22Rv1 (cell line): ENCODE measurements around the gene ADAMTS17.

Source experiments
- H3K27ac ChIP-seq: fragments of 450-650 bp; 2 replicates; pipeline ENCODE4 v1.5.1; 2017
- CTCF ChIP-seq: fragments of 450-650 bp; IDR thresholded peaks from 2 replicates; pipeline ENCODE4 v1.5.1; 2017; ENCODE audit warnings: mild to moderate bottlenecking
- ZFX ChIP-seq: fragments of 450-650 bp; IDR thresholded peaks from 2 replicates; pipeline ENCODE4 v1.6.1; 2017; ENCODE audit warnings: antibody characterized with exemption, borderline replicate concordance

The ADAMTS17 gene

GRCh38 chr15:100227781-100228180 is 114.0 kb downstream of the ADAMTS17 start:
- no peak overlapping the region for H3K27ac ChIP-seq
- TF ChIP-seq CTCF (no peak), ZFX (no peak)

GRCh38 chr15:100226107-100226506 is 115.7 kb downstream of the ADAMTS17 start:
- TF ChIP-seq ZFX (no peak), CTCF (no peak)
- H3K27ac ChIP-seq, result no peak overlapping the region

GRCh38 chr15:100224206-100225185 is 117.3 kb downstream of the ADAMTS17 start:
- TF ChIP-seq CTCF, result no peak
- TF ChIP-seq ZFX, result no peak

GRCh38 chr15:100222349-100222715 is 119.4 kb downstream of the ADAMTS17 start:
- no peak for TF ChIP-seq CTCF
- no peak for TF ChIP-seq ZFX
- no peak overlapping the region for H3K27ac ChIP-seq

More at GRCh38 chr15:100224206-100225185, 117.3 kb downstream of the ADAMTS17 start:
- no peak overlapping the region for H3K27ac ChIP-seq

GRCh38 chr15:100221471-100222348 is 120.1 kb downstream of the ADAMTS17 start:
- TF ChIP-seq ZFX, result no peak
- no peak for TF ChIP-seq CTCF
- no peak overlapping the region for H3K27ac ChIP-seq

GRCh38 chr15:100220058-100220768 is 121.6 kb downstream of the ADAMTS17 start:
- no peak for TF ChIP-seq ZFX
- TF ChIP-seq CTCF, result no peak

More at GRCh38 chr15:100220058-100220768, 121.6 kb downstream of the ADAMTS17 start:
- no peak overlapping the region for H3K27ac ChIP-seq
